Brain microvascular endothelial cell (primary cell): ENCODE measurements around the gene TMEM9.

ENCODE experiments used
- DNase-seq: peaks from one replicate; pipeline ENCODE4 v3.0.0-alpha.2; 2020
- H3K27ac ChIP-seq: fragments of 250-450 bp; sonication (Bioruptor Pico); 2 replicates; pipeline ENCODE4 v1.5.1; 2020; ENCODE audit warnings: mild to moderate bottlenecking, moderate library complexity
- H3K27me3 ChIP-seq: fragments of 250-450 bp; sonication (Bioruptor Pico); replicated peaks from 2 replicates; pipeline ENCODE4 v1.5.1; 2020; ENCODE audit warnings: mild to moderate bottlenecking
- H3K36me3 ChIP-seq: fragments of 250-450 bp; sonication (Bioruptor Pico); replicated peaks from 2 replicates; pipeline ENCODE4 v1.5.1; 2020; ENCODE audit warnings: mild to moderate bottlenecking
- H3K4me3 ChIP-seq: 2 replicates; pipeline ENCODE4 v1.5.1; 2011; ENCODE audit warnings: low read depth, mild to moderate bottlenecking, control low read depth, low read length, moderate library complexity
- CTCF ChIP-seq: IDR thresholded peaks from 2 replicates; pipeline ENCODE4 v1.5.1; 2011; ENCODE audit warnings: low read depth, mild to moderate bottlenecking, moderate library complexity, low read length, control low read depth, inconsistent platforms; ENCODE audit errors: missing control alignments
- in situ Hi-C: cut with HindIII; loops from 2 replicates; pipeline ENCODE4 v1.10.0; 2017; ENCODE audit warnings: low sequenced_read_pairs, low pct_ligation_motif_present

Gene TMEM9

GRCh38 chr1:201140235-201140940 lies 13.9 kb downstream of the TMEM9 start:
- DNase-seq = no peak
- Histone ChIP-seq H3K4me3 (no peak overlapping the region), H3K36me3 (peaks cover 38% of the 10 kb centered on the region), H3K27ac (no peak overlapping the region), H3K27me3 (no peaks in the 10 kb centered on the region)
- TF ChIP-seq CTCF = no peak
- in situ Hi-C loops = no loop called here

DNA sequence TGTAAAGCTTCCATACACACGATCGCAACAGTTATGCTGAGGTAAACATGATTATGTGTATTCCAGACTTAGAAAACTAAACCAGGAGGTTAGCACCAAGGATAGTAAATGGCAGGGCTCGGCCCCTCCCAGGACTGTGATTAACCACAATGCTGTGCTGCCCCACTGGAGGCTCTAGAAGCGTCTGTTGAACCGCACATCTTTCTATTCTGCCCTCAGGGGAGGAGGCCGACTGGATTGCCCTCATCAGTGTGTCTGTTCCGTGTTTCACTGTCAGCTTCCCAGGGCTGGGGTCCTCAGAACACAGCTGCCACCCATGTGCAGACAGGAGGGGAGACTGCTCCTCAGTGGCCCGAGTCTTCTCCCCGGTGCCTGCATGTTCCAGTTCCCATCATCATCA lies 14.5 kb downstream of the TMEM9 start:
- Histone ChIP-seq H3K27ac (no peak overlapping the region), H3K36me3 (peaks cover 36% of the 10 kb centered on the region), H3K27me3 (no peaks in the 10 kb centered on the region), H3K4me3 (no peak overlapping the region)
- DNase-seq = no peak
- in situ Hi-C loops = no loop called here
- no peak for TF ChIP-seq CTCF

DNA sequence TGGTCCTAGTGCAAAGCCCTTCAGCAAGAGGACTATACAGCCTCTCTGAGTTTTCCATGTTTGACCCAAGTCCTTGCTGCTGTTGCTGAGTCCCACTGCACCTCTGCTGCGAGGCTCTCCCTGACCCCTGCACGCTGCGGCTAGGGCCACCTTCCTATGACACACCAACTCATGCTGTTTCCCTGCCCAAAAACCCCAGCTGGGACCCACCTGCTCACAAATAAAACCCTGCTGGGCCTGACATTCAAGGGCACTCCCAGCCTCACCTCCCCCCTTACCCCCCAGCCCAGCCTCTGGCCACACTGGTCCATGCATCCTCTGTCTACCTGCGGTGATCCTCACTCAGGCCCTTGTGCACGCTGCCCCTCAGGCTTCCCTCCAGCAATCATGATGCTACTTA lies 15.0 kb downstream of the TMEM9 start:
- no peak overlapping the region for H3K27ac ChIP-seq
- H3K36me3 ChIP-seq = peaks cover 36% of the 10 kb centered on the region
- no peaks in the 10 kb centered on the region for H3K27me3 ChIP-seq
- in situ Hi-C loops = no loop called here
- TF ChIP-seq CTCF = no peak
- DNase-seq = no peak
- H3K4me3 ChIP-seq = no peak overlapping the region

DNA sequence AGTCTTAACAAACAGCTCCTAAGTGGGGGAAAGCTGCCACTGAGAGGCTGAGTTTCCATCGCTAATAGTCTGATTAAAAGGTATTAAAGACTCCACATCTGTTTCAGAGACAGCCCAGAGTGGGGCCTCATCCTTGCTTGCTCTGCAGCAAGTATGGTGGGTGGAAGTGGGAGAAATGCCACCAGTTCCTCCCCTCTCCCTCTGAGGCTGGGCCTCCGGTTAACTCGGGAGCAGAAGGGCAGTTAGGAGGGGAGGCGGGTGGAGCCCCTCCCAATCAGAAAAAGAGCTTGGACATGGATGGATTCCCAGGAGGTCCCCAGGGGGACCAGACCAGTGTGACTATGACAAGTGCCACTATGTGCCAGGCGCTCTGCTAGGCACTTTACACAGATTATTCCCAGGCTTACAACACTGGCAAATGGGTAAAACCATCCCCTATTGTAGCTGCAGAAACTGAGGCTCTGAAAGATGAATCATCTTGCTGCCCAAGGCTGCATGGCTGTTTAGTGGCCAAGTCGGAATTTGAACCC lies 15.9 kb downstream of the TMEM9 start:
- no peak for TF ChIP-seq CTCF
- in situ Hi-C loops = no loop called here
- Histone ChIP-seq H3K4me3 (no peak overlapping the region), H3K27ac (no peak overlapping the region), H3K27me3 (no peaks in the 10 kb centered on the region), H3K36me3 (peaks cover 30% of the 10 kb centered on the region)
- DNase-seq = no peak

DNA sequence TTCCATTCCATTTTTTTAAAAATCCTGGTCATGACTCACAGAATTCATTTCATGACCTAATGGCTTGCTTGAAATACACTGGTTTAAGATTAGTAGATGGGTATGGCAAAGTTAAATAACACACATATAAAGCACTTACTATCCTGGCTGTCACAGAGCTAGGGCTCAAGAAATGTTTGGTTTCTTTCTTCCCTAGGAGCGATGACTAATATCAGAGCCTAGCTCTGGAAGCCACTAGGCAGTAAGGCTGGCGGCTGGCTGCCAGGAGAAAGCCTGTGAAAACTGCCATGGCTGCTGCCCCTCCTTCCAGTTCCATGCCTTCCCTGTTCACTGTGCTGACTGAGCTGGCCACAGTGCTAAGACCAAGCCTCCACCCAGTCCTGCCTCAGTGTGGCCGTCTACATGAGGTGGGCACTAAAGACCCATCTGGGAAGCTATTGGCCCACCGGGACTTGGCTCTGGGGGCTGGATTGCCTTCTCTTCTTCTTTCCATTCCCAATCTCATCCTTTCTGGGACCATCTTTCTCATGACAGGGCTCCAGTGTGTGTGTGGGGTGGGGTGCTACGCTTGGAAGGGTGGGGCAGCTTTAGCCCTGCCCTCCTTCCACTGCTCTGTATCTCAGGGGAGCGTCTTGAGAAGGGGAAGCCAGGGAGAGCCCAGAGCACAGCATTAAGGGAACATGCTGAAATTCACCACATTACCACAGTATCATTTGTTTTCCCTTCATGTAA lies 16.5 kb downstream of the TMEM9 start:
- Histone ChIP-seq H3K36me3 (peaks cover 27% of the 10 kb centered on the region), H3K27me3 (no peaks in the 10 kb centered on the region), H3K27ac (peak overlapping the region; percentile 40), H3K4me3 (no peak overlapping the region)
- TF ChIP-seq CTCF = no peak
- in situ Hi-C loops = no loop called here
- DNase-seq = peak; percentile 84
